Muscle of leg (tissue), 11 donors: ENCODE data around the gene REEP5. TPM values are rescaled to one million over a fixed set of nuclear protein-coding genes. Genes with fewer than 3 reads are reported as not detected.
"Not testable (repeated sequence)": the region's sequence is repeated elsewhere in the genome, so short reads cannot be mapped to it uniquely, and the experiment has no call there.

Experiments used
- DNase-seq: peaks from one replicate; pipeline ENCODE4 v3.0.0; 2013
- H3K27ac ChIP-seq: one replicate; pipeline ENCODE4 v1.5.1; 2013; ENCODE audit warnings: mild to moderate bottlenecking, low read length, control low read depth
- H3K27me3 ChIP-seq: one replicate; pipeline ENCODE4 v1.6.1; 2013; ENCODE audit warnings: low read length; ENCODE audit not compliant: control insufficient read depth, insufficient read depth
- H3K36me3 ChIP-seq: one replicate; pipeline ENCODE4 v1.6.1; 2013; ENCODE audit warnings: low read length; ENCODE audit not compliant: control insufficient read depth, insufficient read depth
- H3K4me1 ChIP-seq: one replicate; pipeline ENCODE4 v1.6.1; 2013; ENCODE audit warnings: low read length; ENCODE audit not compliant: control insufficient read depth, insufficient read depth
- H3K4me3 ChIP-seq: one replicate; pipeline ENCODE4 v1.5.1; 2013; ENCODE audit warnings: low read length, control low read depth
- H3K9me3 ChIP-seq: replicated peaks from 2 replicates; pipeline ENCODE4 v1.6.1; 2013; ENCODE audit warnings: low read depth, low read length; ENCODE audit not compliant: control insufficient read depth
- WGBS: methylation state at CpG from one replicate; pipeline ENCODE4 v1.1.5; 2013; ENCODE audit warnings: missing lambda C conversion rate; ENCODE audit not compliant: insufficient coverage; 5-methylcytosine and 5-hydroxymethylcytosine counted together
- polyA plus RNA-seq, 8 donors: library from polyadenylated mRNA; unstranded; fragments of 120-200 nt; gene quantifications; one replicate each; pipeline versions ENCODE4 v1.2.1 to v1.2.3, GENCODE V29; 2013; ENCODE audit warnings: inconsistent platforms in 1 of 8, low replicate concordance in 1 of 8; ENCODE audit not compliant: insufficient read length in 8 of 8, insufficient read depth in 1 of 8
- total RNA-seq: library from RNA; stranded (reverse); fragments of 120-200 nt; gene quantifications from one replicate; pipeline ENCODE4 v1.2.4, GENCODE V29; 2013

Gene REEP5
- total and polyA plus RNA-seq, 9 donors, result 37.8 to 77.9 (median 69.1) TPM

DNA sequence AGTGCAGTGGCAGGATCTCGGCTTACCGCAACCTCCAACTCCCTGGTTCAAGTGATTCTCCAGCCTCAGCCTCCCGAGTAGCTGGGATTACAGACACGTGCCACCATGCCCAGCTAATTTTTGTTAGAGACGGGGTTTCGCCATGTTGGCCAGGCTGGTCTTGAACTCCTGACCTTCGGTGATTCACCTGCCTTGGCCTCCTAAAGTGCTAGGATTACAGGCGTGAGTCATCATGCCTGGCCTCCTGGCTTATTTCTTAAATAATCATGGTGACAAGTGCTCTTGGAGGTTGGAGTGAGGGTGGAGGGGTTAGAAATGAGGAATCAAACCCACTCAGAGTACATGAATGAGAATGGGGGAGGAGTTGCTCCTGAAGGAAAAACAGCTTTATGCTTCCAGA, 37.8 kb upstream of the REEP5 start:
- not testable (repeated sequence) for DNase-seq, H3K27me3 ChIP-seq, H3K4me3 ChIP-seq, H3K9me3 ChIP-seq, H3K36me3 ChIP-seq
- 85% methylated on average over 5 of the region's 8 CpGs for WGBS
- Histone ChIP-seq H3K4me1 (peaks cover 17% of the 10 kb centered on the region), H3K27ac (peak overlapping the region; percentile 11)

DNA sequence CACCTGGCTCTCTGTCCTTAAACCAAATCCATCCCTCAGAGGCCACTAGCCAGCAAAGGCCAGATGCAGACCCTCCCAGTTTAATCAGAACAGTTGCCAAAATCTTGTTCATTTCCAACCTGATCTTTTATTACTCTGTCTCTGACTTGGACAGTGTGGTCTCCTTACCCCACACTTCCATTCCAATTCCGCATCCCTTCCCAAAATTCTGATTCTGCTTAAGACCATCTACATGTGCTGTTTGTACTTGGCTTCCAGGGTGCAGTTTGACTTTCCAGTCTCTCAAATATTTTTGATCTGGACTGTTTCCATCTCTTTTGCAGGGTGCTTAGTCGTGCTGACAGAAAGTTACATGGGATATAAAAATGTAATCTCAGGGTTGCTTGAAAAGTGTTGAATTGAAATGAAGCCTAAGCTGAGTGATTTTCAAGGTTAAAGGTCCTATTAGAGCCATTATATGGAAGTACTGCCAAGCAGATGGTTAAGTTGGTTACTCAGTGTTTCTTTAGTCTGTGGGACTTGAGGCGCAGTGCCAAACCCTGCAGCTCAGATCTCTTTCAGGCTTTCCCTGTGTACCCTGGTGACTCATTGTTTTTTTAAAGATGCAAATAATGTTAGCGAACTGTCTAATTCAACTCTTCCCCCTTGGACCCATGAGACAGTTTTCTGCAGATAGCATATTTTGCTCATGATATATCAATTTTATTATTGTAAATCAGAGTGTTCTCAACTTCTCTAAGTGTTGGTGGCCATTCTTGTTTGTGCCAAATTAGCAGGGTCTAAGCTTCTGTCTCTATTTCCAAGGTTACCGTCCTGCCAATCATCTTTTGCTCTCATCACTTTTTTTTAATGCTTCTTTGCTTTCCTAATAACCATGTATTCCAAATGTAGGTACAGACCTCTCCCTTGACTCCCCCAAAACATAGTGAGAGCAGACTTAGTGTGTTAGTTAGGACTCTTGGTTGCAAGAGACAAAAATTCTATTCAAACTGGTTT, 36.4 kb upstream of the REEP5 start:
- Histone ChIP-seq H3K4me1 (peaks cover 15% of the 10 kb centered on the region), H3K27ac (peak overlapping the region; percentile 77), H3K4me3 (no peak overlapping the region), H3K27me3 (no peaks in the 10 kb centered on the region), H3K36me3 (no peaks in the 10 kb centered on the region), H3K9me3 (no peaks in the 10 kb centered on the region)
- 0% methylated on average over 1 of the region's 5 CpGs for WGBS
- peak; percentile 95 for DNase-seq

DNA sequence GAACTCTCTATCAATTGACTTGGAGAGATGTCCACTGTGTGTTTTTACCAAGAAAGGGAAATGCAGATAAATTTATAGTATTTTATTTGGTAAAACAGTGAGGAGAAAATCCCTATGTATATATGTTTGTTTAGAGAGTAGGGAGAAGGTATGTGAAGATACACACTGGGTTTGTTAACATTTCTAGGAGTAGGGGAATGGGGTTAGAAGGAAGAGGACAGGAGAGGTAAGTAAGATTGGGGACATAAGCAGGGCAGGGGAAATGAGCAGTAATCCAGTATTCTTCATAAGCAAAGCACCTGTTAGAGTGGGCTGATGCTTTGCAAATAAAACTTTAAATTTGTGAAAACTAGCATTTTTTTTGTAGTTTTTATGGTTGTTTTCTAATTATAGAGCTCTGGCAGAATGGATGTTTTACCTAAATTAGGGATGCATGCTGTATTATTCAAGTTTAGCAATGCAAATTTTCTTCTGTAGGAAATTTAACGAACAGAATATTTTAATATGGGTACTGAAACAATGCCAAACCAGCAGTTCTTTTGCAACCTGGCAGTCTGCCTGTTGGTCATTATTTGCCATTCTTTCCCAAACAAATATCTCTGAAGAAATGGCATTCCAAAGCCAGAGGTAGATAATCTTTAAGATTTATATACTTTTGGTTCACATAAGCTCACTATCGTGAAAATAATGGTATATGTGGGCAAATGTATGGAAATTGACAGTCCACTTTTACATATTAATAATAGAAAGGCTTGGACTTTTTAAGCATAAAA, 35.2 kb upstream of the REEP5 start:
- DNase-seq, result no peak
- Histone ChIP-seq H3K9me3 (no peaks in the 10 kb centered on the region), H3K36me3 (no peaks in the 10 kb centered on the region), H3K4me1 (peaks cover 15% of the 10 kb centered on the region), H3K27ac (no peak overlapping the region), H3K4me3 (no peak overlapping the region), H3K27me3 (no peaks in the 10 kb centered on the region)
- no CpG with 5 or more reads among the region's 2 CpGs for WGBS

DNA sequence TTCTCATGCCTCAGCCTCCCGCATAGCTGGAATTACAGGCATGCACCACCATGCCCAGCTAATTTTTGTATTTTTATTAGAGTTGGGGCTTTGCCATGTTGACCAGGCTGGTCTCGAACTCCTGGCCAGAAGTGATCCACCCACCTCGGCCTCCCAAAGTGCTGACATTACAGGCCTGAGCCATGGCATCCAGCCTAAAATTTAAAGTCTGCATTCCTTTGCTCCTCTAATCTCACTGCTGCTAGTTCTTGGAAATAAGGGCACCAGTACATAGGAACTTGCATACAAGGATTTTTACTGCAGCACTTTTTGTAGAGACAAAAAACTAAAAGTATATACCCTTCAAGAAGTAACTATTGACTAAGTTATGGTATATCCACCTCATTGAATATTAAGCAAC, 34.6 kb upstream of the REEP5 start:
- no CpG with 5 or more reads among the region's 3 CpGs for WGBS
- no peak overlapping the region for H3K27ac ChIP-seq
- H3K36me3 ChIP-seq, result no peaks in the 10 kb centered on the region
- H3K27me3 ChIP-seq, result no peaks in the 10 kb centered on the region
- no peak for DNase-seq
- no peaks in the 10 kb centered on the region for H3K9me3 ChIP-seq
- peaks cover 15% of the 10 kb centered on the region for H3K4me1 ChIP-seq
- no peak overlapping the region for H3K4me3 ChIP-seq

DNA sequence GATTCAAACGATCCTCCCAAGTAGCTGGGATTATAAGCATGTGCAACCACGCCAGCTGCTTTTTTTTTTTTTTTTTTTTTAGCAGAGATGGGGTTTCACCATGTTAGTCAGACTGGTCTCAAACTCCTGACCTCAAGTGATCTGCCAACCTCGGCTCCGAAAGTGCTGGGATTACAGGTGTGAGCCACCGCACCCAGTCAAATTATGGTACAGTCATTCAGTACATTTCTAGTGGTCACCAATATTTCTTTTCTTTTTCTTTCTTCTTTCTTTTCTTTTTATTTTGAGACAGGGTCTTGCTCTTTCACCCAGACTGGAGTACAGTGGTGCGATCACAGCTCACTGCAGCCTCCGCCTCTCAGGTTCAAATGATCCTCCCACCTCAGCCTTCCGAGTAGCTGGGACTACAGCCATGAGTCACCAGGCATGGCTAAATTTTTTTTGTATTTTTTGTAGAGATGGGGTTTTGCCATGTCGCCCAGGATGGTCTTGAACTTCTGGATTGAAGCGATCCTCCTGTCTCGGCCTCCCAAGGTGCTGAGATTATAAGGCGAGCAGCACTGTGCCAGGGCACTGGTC, 29.2 kb upstream of the REEP5 start:
- WGBS, result 94% methylated on average over 6 of the region's 12 CpGs
- Histone ChIP-seq H3K4me3 (no peak overlapping the region), H3K36me3 (no peaks in the 10 kb centered on the region), H3K9me3 (no peaks in the 10 kb centered on the region), H3K27me3 (no peaks in the 10 kb centered on the region), H3K4me1 (no peaks in the 10 kb centered on the region), H3K27ac (no peak overlapping the region)
- DNase-seq, result no peak

DNA sequence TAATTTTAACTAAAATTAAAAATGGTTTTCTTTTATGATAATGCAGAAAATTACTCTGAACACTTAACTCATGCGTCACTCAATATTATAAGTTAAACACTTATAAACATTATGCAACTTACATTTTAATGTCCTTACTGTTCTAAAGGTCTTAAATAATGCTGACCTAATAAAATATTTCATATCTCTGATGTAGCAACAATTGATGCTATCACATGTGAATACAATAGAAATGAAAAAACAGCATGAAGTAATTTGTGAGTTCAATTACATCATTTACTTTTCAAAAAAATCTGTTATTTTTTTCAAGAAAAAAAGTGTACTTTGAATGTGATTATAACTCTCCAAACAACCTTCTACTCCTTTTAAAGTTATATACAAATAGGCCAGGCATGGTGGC, 26.4 kb upstream of the REEP5 start:
- H3K36me3 ChIP-seq, result no peaks in the 10 kb centered on the region
- H3K27ac ChIP-seq, result no peak overlapping the region
- H3K27me3 ChIP-seq, result no peaks in the 10 kb centered on the region
- H3K9me3 ChIP-seq, result no peaks in the 10 kb centered on the region
- no CpG with 5 or more reads among the region's 1 CpG for WGBS
- no peak for DNase-seq
- H3K4me3 ChIP-seq, result no peak overlapping the region
- H3K4me1 ChIP-seq, result no peaks in the 10 kb centered on the region

DNA sequence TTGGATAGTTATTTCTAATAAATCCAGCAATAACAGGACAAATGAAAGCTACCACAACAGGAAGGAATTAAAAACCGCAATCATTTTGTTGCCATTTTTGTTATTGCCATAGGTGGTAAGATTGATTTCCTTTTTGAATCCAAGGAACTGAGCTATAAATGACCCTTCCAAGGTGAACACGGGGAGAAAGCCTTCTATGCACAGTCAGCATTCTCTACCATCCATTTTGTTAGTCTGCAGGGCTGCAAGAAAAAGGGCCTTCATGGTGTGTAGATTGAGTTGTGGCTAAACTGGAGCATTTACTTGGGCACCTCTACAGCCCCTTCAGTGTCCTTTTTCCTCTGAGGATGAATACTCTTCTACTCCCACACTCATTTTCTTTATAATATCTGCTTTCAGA, 18.6 kb upstream of the REEP5 start:
- Histone ChIP-seq H3K9me3 (no peaks in the 10 kb centered on the region), H3K4me1 (no peaks in the 10 kb centered on the region), H3K27me3 (no peaks in the 10 kb centered on the region), H3K36me3 (no peaks in the 10 kb centered on the region), H3K27ac (no peak overlapping the region), H3K4me3 (no peak overlapping the region)
- no peak for DNase-seq
- WGBS, result no CpG with 5 or more reads among the region's 2 CpGs

DNA sequence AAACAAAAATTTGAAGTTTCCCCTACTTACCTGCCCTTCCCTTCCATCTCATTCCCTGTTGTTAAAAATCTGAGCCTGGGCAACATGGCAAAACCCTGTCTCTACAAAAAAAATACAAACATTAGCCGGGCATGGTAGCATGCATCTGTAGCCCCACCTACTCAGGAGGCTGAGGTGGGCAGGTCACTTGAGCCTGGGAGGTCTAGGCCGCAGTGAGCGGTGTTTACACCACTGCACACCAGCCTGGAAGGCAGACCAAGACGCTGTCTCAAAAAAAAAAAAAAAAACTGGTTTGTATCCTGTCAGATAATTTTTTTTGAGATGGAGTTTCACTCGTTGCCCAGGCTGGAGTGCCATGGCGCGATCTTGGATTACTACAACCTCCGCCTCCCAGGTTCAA, 16.3 kb upstream of the REEP5 start:
- Histone ChIP-seq H3K36me3 (no peaks in the 10 kb centered on the region), H3K9me3 (no peaks in the 10 kb centered on the region), H3K4me1 (no peaks in the 10 kb centered on the region), H3K27me3 (no peaks in the 10 kb centered on the region), H3K4me3 (no peak overlapping the region), H3K27ac (no peak overlapping the region)
- WGBS, result 60% methylated on average over 1 of the region's 8 CpGs
- DNase-seq, result no peak

DNA sequence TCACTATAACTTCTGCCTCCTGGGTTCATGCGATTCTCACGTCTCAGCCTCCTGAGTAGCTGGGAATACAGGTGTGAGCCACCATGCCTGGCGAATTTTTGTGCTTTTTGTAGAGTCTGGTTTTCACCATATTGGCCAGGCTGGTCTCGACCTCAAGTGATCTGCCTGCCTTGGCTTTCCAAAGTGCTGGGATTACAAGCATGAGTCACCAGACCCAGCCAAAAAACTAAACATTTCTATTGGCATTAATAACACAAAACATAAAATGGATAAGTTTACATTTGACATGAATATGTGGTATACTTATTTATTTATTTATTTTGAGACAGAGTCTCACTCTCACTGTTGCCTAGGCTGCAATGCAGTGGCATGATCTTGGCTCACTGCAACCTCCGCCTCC, 13.6 kb upstream of the REEP5 start:
- H3K27me3 ChIP-seq, result no peaks in the 10 kb centered on the region
- H3K27ac ChIP-seq, result no peak overlapping the region
- no peaks in the 10 kb centered on the region for H3K36me3 ChIP-seq
- no peaks in the 10 kb centered on the region for H3K9me3 ChIP-seq
- H3K4me3 ChIP-seq, result no peak overlapping the region
- WGBS, result 95% methylated on average over 3 of the region's 5 CpGs
- no peak for DNase-seq
- H3K4me1 ChIP-seq, result no peaks in the 10 kb centered on the region

DNA sequence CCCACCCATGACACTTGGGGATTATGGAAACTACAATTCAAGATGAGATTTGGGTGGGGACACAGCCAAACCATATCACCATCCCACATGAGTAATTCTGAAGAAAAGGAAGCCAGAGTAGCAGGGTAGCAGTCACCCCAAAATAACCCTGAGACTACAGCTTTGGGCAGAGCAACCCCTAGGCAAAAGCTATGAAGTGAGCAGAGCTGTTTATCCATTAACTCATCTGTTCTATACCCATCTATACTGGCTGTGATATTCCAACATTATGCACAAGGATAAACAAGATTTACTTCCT, 12.3 kb upstream of the REEP5 start:
- Histone ChIP-seq H3K9me3 (no peaks in the 10 kb centered on the region), H3K36me3 (no peaks in the 10 kb centered on the region), H3K27me3 (no peaks in the 10 kb centered on the region), H3K4me1 (no peaks in the 10 kb centered on the region), H3K4me3 (no peak overlapping the region), H3K27ac (peak overlapping the region; percentile 51)
- no peak for DNase-seq
